Choroid plexus epithelial cell (primary cell): ENCODE measurements around the gene STT3A.

Source experiments
- DNase-seq: peaks from one replicate; pipeline ENCODE4 v3.0.0-alpha.2; 2010; ENCODE audit warnings: low read depth
- H3K4me3 ChIP-seq: 2 replicates; pipeline ENCODE4 v1.5.1; 2011; ENCODE audit warnings: low read depth, mild to moderate bottlenecking, control low read depth, low read length, moderate library complexity
- TF ChIP-seq, protein P1 (sequence below): conservative IDR thresholded peaks from 2 replicates; pipeline ENCODE4 v1.5.1; 2011; ENCODE audit warnings: low read depth, mild to moderate bottlenecking, control low read depth, inconsistent platforms, low read length, moderate library complexity

The STT3A gene

GRCh38 chr11:125561924-125562323, 30.7 kb upstream of the STT3A start:
- TF ChIP-seq, protein P1, sequence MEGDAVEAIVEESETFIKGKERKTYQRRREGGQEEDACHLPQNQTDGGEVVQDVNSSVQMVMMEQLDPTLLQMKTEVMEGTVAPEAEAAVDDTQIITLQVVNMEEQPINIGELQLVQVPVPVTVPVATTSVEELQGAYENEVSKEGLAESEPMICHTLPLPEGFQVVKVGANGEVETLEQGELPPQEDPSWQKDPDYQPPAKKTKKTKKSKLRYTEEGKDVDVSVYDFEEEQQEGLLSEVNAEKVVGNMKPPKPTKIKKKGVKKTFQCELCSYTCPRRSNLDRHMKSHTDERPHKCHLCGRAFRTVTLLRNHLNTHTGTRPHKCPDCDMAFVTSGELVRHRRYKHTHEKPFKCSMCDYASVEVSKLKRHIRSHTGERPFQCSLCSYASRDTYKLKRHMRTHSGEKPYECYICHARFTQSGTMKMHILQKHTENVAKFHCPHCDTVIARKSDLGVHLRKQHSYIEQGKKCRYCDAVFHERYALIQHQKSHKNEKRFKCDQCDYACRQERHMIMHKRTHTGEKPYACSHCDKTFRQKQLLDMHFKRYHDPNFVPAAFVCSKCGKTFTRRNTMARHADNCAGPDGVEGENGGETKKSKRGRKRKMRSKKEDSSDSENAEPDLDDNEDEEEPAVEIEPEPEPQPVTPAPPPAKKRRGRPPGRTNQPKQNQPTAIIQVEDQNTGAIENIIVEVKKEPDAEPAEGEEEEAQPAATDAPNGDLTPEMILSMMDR, result no peak
- no peak overlapping the region for H3K4me3 ChIP-seq
- no peak for DNase-seq

DNA sequence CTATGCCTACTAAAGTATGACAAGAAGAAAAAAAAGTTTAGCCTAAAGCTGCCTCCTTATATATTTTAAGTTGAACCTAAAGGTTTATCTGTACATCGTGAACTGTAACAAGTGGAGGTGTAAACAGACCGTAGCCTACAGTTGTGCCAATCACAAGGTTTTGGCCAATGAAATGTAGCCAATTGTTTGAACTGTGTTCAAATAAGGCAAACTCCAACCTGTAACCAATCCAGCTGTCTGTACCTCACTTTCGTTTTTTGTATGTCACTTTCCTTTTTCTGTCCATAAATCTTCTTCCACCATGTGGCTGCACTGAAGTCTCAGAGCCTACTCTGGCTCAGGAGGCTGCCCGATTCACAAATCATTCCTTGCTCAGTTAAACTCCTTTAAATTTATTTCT, 30.2 kb upstream of the STT3A start:
- no peak overlapping the region for H3K4me3 ChIP-seq
- no peak for DNase-seq
- TF ChIP-seq, protein P1, result no peak

GRCh38 chr11:125564357-125564756, 28.3 kb upstream of the STT3A start:
- TF ChIP-seq, protein P1, result no peak
- H3K4me3 ChIP-seq, result no peak overlapping the region
- no peak for DNase-seq

- TF ChIP-seq, protein P1, result no peak
- no peak overlapping the region for H3K4me3 ChIP-seq
- DNase-seq, result no peak
Observed at GRCh38 chr11:125566235-125566634, 26.4 kb upstream of the STT3A start.

GRCh38 chr11:125568970-125569914, 23.4 kb upstream of the STT3A start, which contains the start of gene EI24:
Gene EI24, plus strand, starts transcription at chr11:125569477. Its CDS starts 3,051 bp downstream, at chr11:125572528.
- peak; percentile 93 for DNase-seq
- TF ChIP-seq, protein P1, result peak; percentile 73
- peak within 1 kb of the TSS; percentile 90 for H3K4me3 ChIP-seq

- TF ChIP-seq, protein P1, result no peak
- H3K4me3 ChIP-seq, result peak overlapping the region; percentile 90
- peak; percentile 9 for DNase-seq
Observed at GRCh38 chr11:125569915-125570621, 22.6 kb upstream of the STT3A start.
